ENCODE measurements around the gene ELOVL4.

DNA sequence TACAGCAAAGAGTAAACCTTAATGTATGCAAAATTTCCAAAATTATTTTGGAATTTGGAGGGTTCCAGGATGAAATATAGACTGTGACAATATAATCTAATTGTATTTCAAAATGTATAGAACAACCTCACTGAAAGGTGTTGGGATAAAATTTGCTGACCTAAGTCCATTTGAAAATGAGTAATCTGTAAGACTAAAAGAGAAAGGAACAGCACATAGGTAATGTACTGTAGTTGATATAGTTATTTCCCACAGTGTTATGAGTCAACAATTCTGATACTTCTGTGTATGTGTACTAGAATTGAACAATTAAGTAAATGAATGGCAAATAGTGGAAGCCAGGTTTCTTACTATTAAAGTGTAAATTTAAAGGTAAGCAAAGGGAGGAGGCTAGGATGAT, 23.8 kb upstream of the ELOVL4 start:
- TF ChIP-seq, protein P1, sequence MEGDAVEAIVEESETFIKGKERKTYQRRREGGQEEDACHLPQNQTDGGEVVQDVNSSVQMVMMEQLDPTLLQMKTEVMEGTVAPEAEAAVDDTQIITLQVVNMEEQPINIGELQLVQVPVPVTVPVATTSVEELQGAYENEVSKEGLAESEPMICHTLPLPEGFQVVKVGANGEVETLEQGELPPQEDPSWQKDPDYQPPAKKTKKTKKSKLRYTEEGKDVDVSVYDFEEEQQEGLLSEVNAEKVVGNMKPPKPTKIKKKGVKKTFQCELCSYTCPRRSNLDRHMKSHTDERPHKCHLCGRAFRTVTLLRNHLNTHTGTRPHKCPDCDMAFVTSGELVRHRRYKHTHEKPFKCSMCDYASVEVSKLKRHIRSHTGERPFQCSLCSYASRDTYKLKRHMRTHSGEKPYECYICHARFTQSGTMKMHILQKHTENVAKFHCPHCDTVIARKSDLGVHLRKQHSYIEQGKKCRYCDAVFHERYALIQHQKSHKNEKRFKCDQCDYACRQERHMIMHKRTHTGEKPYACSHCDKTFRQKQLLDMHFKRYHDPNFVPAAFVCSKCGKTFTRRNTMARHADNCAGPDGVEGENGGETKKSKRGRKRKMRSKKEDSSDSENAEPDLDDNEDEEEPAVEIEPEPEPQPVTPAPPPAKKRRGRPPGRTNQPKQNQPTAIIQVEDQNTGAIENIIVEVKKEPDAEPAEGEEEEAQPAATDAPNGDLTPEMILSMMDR (IDR thresholded peaks at IDR 0.05), result no peak
- TF ChIP-seq POLR2A (IDR thresholded peaks at IDR 0.05) (no peak), EP300 (IDR thresholded peaks at IDR 0.05) (no peak)
